GM23338 (cell line): ENCODE data around the gene CIAO1.

Experiments used
- EZH2 ChIP-seq: fragments of 200-600 bp; sonication (generic); IDR thresholded peaks from one replicate; pipeline ENCODE4 v1.8.0; 2017; ENCODE audit warnings: antibody characterized with exemption, mild to moderate bottlenecking, low read depth; ENCODE audit not compliant: unreplicated experiment
- EZH2phosphoT487 ChIP-seq: fragments of 200-600 bp; sonication (generic); IDR thresholded peaks from one replicate; pipeline ENCODE4 v1.8.1; 2018; ENCODE audit warnings: antibody characterized with exemption; ENCODE audit not compliant: unreplicated experiment
- JUNB ChIP-seq: IDR thresholded peaks from one replicate; pipeline ENCODE4 v1.6.1; 2016; ENCODE audit warnings: antibody characterized with exemption; ENCODE audit not compliant: unreplicated experiment
- POLR2AphosphoS5 ChIP-seq: IDR thresholded peaks from 2 replicates; pipeline ENCODE4 v1.6.1; 2016; ENCODE audit warnings: antibody characterized with exemption, low read depth
- ZNF114 ChIP-seq: fragments of 250-450 bp; sonication (Bioruptor Pico); IDR thresholded peaks from 2 replicates; pipeline ENCODE4 v1.5.0; 2020; ENCODE audit warnings: mild to moderate bottlenecking, moderate library complexity
- TF ChIP-seq, protein P1 (sequence below), 2 experiments: fragments of 200-600 bp in 1 of 2; sonication (generic) in 1 of 2; conservative IDR thresholded peaks; 2 replicates each; pipeline versions ENCODE4 v1.5.1 to v1.6.1; 2016 to 2017; ENCODE audit warnings: antibody characterized with exemption in 2 of 2, low read depth in 2 of 2, mild to moderate bottlenecking in 2 of 2, moderate library complexity in 1 of 2

DNA sequence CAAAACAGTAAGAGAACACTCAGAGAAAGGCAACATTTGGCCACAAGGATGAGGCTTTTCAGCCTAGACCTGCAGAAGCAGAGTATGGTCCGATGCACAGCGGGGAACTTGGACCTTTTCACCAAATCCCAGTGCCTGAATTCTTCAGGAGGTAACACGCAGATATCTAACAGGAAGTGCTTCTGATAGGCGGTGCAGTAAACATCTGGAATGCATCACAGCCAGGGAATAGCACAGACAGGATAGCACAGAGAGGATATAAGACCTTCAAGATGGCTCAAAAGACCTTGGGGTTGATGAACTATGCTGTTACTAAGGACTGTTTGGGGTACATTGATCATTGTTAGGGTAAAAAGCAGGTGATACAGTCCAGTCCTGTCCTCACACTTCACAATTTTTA lies 1.9 kb upstream of the CIAO1 start:
- TF ChIP-seq, protein P1, sequence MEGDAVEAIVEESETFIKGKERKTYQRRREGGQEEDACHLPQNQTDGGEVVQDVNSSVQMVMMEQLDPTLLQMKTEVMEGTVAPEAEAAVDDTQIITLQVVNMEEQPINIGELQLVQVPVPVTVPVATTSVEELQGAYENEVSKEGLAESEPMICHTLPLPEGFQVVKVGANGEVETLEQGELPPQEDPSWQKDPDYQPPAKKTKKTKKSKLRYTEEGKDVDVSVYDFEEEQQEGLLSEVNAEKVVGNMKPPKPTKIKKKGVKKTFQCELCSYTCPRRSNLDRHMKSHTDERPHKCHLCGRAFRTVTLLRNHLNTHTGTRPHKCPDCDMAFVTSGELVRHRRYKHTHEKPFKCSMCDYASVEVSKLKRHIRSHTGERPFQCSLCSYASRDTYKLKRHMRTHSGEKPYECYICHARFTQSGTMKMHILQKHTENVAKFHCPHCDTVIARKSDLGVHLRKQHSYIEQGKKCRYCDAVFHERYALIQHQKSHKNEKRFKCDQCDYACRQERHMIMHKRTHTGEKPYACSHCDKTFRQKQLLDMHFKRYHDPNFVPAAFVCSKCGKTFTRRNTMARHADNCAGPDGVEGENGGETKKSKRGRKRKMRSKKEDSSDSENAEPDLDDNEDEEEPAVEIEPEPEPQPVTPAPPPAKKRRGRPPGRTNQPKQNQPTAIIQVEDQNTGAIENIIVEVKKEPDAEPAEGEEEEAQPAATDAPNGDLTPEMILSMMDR (conservative IDR thresholded peaks at IDR 0.05; ENCODE audit: low read depth in 2 of 2), result no peak
- no peak for TF ChIP-seq ZNF114 (CRISPR knock-in tag)
- TF ChIP-seq EZH2, result no peak
- no peak for TF ChIP-seq POLR2AphosphoS5
- no peak for TF ChIP-seq EZH2phosphoT487
- no peak for TF ChIP-seq JUNB
